Kasumi-1 (cell line): Measurements from ENCODE around the gene NEIL1.
"Not testable (repeated sequence)": the region's sequence is repeated elsewhere in the genome, so short reads cannot be mapped to it uniquely, and the experiment has no call there.

Experiments used
- DNase-seq, 2 experiments: peaks; one replicate each; lab custom pipeline; 2025; lab: John Stamatoyannopoulos, UW

The NEIL1 gene

DNA sequence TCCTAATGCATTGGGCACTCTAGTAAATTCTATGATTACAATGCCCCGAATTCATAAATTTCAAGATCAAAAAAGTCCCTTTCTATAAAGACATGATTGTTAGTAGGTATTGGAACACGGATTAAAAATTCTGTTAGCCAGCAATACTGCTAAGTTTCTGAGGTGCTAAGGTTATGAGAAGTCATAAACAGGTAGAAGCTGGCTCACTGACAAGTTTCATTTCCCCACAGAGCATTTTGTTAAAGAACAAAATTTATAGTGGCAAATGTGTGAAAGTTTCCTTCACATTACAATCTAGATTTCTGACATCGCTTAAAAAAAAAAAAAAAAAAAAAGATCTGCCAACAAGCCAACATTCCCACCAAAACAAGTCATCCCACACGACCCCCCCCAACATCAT is 33.9 kb downstream of the NEIL1 start:
- DNase-seq = no peak

DNA sequence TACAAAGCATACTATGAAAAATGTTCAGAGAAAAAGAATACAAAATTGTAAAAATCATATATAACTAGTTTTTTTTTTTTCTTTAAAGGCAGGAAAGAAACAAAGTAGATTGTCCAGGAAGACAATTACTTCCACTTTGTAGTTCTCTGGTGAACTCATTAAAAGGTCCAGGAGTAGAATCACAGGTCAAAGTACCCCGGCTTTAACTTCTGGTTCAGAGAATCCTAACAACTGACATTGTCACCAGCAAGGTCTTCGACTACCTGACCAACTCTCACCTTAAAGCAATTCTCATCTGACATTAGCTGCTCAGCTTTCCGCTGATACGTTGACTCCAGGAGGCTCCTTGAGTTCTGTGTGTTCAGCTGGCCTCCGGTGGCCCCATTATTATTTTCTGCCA is 37.1 kb downstream of the NEIL1 start:
- not testable (repeated sequence) for DNase-seq

DNA sequence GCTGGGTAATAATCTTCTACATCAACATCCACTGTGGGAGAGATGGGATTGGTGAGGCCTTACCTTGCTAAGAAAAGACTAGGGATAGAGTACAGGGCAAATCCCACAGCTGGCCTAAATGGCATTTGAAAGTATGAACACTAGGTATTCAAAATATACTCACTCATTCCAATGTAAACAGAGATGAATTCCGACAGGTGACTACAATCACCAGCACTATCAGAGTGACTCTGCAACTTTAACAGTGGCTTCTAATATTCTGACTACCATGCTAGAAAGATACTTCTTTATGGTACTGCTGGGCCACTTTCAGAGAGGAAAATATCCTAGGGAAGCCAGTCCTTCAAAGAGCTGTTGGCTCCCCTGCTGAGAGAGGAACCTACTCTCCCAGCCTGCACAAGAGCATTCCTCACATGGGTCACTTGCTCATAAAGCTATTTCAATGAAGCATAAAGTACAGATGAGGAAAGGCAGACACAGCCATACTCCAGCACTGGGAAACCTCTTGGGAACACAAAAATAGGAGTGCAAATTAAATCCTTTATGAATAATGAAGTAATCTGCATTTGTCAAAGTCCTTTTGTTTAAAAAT is 43.0 kb downstream of the NEIL1 start:
- DNase-seq = no peak

DNA sequence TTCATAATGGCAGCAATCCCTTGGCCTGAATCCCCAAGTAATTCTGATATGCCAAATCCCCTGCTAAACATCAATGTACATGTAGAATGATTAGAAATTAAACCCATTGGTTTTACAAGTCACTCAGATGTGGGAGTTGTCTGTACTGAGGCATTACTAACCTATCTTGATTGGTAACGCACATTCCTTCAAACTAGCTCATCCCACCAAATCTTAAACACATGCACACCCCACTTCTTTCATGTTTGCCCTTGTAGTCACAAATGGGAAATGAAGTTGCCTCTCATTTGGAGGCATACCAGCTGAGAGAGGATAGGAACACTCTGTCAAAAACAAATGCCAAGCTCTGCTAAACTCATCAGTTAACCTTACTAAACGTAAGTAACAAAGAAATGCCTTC is 50.7 kb downstream of the NEIL1 start:
- no peak for DNase-seq

DNA sequence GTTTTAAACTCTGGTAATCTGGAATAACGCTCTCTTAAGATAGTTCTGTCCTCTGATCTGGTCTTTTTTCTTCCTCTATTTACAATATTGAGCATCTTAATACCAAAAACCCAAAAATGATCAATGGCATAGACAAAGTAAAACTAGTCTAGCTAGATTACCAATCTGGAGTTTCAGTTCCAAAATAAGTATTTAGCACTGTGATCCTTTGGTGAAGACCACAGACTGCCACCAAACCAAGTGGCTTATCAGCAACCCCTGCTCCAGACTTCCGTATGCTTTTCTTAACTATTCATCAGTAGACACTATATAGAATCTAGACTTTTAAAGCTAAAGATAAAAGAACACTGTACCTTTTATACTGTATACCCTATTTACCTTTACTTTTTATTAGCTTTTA is 57.1 kb downstream of the NEIL1 start:
- no peak for DNase-seq
